SH-SY5Y (cell line): ENCODE measurements around the gene FBRSL1.

ENCODE experiments used
- GATA2 ChIP-seq: IDR thresholded peaks from 2 replicates; pipeline ENCODE4 v1.6.1; 2011; ENCODE audit warnings: mild to moderate bottlenecking, low read depth, low read length
- GATA3 ChIP-seq: IDR thresholded peaks from 2 replicates; pipeline ENCODE4 v1.6.1; 2011; ENCODE audit warnings: low read depth, mild to moderate bottlenecking, low read length, moderate library complexity

DNA sequence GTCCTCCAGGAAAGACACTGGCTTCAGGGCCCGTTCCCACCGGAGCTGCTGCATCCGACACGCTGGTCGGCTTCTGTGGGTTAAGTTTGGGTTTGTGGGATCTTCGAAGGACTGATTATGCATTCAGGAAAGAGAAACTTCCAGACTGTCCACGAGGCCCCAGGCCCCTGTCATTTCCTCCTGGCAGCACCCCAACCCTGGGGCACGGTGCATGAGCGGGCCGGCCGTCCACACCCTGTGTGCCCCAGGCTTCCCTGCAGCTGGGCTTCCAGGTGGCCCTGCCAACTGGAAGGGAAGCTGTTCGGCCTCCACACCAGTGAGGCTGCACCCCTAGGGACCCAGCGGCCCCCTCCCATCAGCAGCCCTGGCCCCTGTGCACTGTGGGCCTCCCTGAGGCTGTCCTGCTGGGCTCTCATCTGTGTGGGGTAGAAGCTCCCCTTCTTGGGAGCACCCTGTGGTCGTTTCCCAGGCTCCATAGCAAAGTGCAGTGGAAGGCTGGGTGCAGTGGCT lies 9.3 kb upstream of the FBRSL1 start:
- TF ChIP-seq GATA3 (no peak), GATA2 (no peak)
